Activated CD8-positive, alpha-beta T cell treated with anti-CD3 and anti-CD28 coated beads for 36 hours (primary cell): ENCODE results near the gene KLHL22. TPM values are rescaled to one million over a fixed set of nuclear protein-coding genes. Genes with fewer than 3 reads are reported as not detected.

Source experiments
- ATAC-seq: fragments of 200-7000 bp; cut with Tn5 transposase; one replicate; pipeline ENCODE4 v1.10.0; 2021; ENCODE audit warnings: mild to moderate bottlenecking, moderate library complexity
- CTCF ChIA-PET: fragments of 350-600 bp; sonication (Branson Sonifier 250); formaldehyde crosslinking; loops from one replicate; lab custom pipeline; 2021; ENCODE audit warnings: antibody characterized with exemption; lab: Charles Lee
- POLR2A ChIA-PET: fragments of 350-600 bp; sonication (Branson Sonifier 250); formaldehyde crosslinking; loops from one replicate; lab custom pipeline; 2021; ENCODE audit warnings: antibody characterized with exemption; lab: Charles Lee
- DNase-seq: peaks from one replicate; pipeline ENCODE4 v3.0.0-alpha.2; 2020
- H3K27ac Mint-ChIP-seq: one replicate; pipeline ENCODE4 v1.8.0; 2021; ENCODE audit warnings: mild to moderate bottlenecking, mixed read lengths
- H3K27me3 Mint-ChIP-seq: one replicate; pipeline ENCODE4 v1.8.0; 2021; ENCODE audit warnings: mixed read lengths
- H3K36me3 Mint-ChIP-seq: one replicate; pipeline ENCODE4 v1.8.0; 2021; ENCODE audit warnings: low read depth, mixed read lengths
- H3K4me1 Mint-ChIP-seq: one replicate; pipeline ENCODE4 v1.8.0; 2021; ENCODE audit warnings: low read depth, mixed read lengths
- H3K4me3 Mint-ChIP-seq: one replicate; pipeline ENCODE4 v1.8.0; 2021; ENCODE audit warnings: mild to moderate bottlenecking, moderate library complexity, mixed read lengths
- H3K9me3 Mint-ChIP-seq: one replicate; pipeline ENCODE4 v1.8.0; 2021; ENCODE audit warnings: mixed read lengths
- intact Hi-C: fragments of 100-400 bp; cut with micrococcal nuclease; formaldehyde crosslinking; loops from one replicate; pipeline ENCODE4 v1.10.0; 2022
- total RNA-seq, 2 experiments: library from RNA; stranded (reverse); gene quantifications; one replicate each; pipeline ENCODE4 v1.2.3, GENCODE V29; 2021
- TF ChIP-seq, protein P1 (sequence below): fragments of 200-600 bp; IDR thresholded peaks from one replicate; pipeline ENCODE4 v1.8.0; 2022; ENCODE audit warnings: antibody characterized with exemption, mild to moderate bottlenecking

Gene KLHL22
- total RNA-seq, 2 experiments from 2014 or later, result 16.3 to 17.9 TPM

DNA sequence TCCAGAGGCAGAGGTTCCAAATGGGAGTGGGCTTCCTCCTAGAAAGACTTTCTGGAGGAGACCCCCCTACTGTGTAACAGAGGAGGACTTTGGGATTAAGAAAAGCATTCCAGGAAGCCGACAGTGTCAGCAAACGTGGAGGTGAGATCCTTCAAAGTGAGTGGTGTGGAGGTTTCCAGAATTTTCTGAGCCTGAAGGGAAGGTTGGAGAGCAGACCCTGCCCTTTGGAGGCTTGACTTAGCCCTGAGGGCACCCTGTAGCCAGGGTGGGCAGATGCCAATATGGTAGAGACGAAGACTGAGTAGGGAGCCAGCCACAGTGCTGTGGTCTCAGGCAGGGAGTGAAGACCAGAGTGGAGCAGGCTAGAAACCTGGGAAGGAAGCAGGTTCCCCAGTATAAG lies 1.8 kb upstream of the KLHL22 start:
- Mint-ChIP-seq H3K27ac (no peak overlapping the region), H3K9me3 (no peaks in the 10 kb centered on the region), H3K36me3 (no peaks in the 10 kb centered on the region), H3K27me3 (no peaks in the 10 kb centered on the region), H3K4me3 (no peak overlapping the region), H3K4me1 (peaks cover 21% of the 10 kb centered on the region)
- DNase-seq, result no peak
- CTCF ChIA-PET, result interaction anchor here (1.3 kb wide), 1 partner anchor 79 kb away, joined by 10 read pairs; no protein-coding TSS in a partner anchor
- intact Hi-C loops, result loop anchor here (10.0 kb wide), 1 partner anchor 63 kb away; the partner anchor contains the start of gene SCARF2
- TF ChIP-seq, protein P1, sequence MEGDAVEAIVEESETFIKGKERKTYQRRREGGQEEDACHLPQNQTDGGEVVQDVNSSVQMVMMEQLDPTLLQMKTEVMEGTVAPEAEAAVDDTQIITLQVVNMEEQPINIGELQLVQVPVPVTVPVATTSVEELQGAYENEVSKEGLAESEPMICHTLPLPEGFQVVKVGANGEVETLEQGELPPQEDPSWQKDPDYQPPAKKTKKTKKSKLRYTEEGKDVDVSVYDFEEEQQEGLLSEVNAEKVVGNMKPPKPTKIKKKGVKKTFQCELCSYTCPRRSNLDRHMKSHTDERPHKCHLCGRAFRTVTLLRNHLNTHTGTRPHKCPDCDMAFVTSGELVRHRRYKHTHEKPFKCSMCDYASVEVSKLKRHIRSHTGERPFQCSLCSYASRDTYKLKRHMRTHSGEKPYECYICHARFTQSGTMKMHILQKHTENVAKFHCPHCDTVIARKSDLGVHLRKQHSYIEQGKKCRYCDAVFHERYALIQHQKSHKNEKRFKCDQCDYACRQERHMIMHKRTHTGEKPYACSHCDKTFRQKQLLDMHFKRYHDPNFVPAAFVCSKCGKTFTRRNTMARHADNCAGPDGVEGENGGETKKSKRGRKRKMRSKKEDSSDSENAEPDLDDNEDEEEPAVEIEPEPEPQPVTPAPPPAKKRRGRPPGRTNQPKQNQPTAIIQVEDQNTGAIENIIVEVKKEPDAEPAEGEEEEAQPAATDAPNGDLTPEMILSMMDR, result no peak
- no peak for ATAC-seq
- POLR2A ChIA-PET, result no interaction called here

DNA sequence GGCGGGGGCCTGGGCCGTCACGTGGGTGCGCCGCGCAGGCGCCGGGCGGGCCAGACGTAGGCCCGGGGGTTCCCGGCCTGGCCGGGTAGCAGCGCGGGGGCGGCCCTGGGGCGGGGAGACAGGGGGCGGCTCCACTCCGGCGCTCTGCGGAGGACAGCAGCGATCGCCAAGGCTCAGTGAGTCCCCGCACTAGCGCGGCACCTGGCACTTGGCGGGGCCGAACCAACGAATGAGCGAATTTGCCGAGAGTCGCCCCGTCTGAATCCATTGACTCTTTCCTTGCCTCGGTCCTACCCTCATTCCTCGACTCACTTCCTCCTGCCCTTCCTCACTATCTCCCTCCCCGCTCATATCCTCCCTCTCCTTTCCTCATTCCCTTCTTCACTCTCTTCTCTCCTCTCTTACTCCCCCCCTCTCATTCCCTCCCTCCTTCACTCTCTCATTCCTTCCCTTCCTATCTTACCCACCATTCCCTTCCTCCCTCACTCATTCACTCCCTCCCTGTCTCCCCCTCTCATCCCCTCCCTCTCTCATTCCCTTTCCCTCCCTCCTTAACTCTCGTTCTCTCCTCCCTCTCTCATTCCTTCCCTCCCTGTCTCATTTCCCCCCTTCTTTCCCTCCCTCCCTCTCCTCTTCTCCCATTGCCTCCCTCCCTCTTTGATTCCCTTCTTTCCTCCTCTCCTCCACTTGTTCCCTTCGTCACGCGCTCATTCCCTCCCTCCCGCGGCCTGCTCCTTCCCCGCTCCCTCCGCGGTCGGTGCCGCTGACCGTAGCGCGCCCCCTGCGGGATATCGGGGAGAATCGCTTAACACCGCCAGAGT lies 476 bp upstream of the KLHL22 start:
- Mint-ChIP-seq H3K4me1 (peaks cover 34% of the 10 kb centered on the region), H3K27ac (peak overlapping the region; percentile 84), H3K4me3 (peak overlapping the region; percentile 88), H3K9me3 (no peaks in the 10 kb centered on the region), H3K36me3 (no peaks in the 10 kb centered on the region), H3K27me3 (no peaks in the 10 kb centered on the region)
- TF ChIP-seq, protein P1, result peak; percentile 95
- intact Hi-C loops, result loop anchor here (10.0 kb wide), 1 partner anchor 61 kb away; the partner anchor contains the start of gene SCARF2
- ChIA-PET POLR2A (interaction anchor here (2.3 kb wide), 1 partner anchor 11 kb away, joined by 8 read pairs; the partner anchor contains the start of gene MED15), CTCF (interaction anchor here (1.1 to 3.3 kb wide), 3 partner anchors 40 to 77 kb away, joined by 4 to 14 read pairs (median 10); no protein-coding TSS in a partner anchor)
- ATAC-seq (peak; percentile 98), DNase-seq (peak; percentile 94)

- DNase-seq (no peak), ATAC-seq (no peak)
- ChIA-PET POLR2A (interaction anchor here (1.1 to 2.4 kb wide), 3 partner anchors 17 to 57 kb away, joined by 3 to 9 read pairs (median 5); partner anchors contain the start of gene MED15), CTCF (no interaction called here)
- intact Hi-C loops, result loop anchor here (10.0 kb wide), 1 partner anchor 57 kb away; the partner anchor contains the start of gene SCARF2
- Mint-ChIP-seq H3K4me1 (peaks cover 52% of the 10 kb centered on the region), H3K9me3 (no peaks in the 10 kb centered on the region), H3K27ac (no peak overlapping the region), H3K27me3 (no peaks in the 10 kb centered on the region), H3K36me3 (peaks cover 2% of the 10 kb centered on the region), H3K4me3 (no peak overlapping the region)
- TF ChIP-seq, protein P1, result no peak
Measured at GRCh38 chr22:20491346-20491745, 4.2 kb downstream of the KLHL22 start.

- no peak for ATAC-seq
- DNase-seq, result no peak
- Mint-ChIP-seq H3K4me3 (no peak overlapping the region), H3K36me3 (peaks cover 5% of the 10 kb centered on the region), H3K9me3 (no peaks in the 10 kb centered on the region), H3K27me3 (no peaks in the 10 kb centered on the region), H3K27ac (no peak overlapping the region), H3K4me1 (peaks cover 54% of the 10 kb centered on the region)
- TF ChIP-seq, protein P1, result no peak
- intact Hi-C loops, result loop anchor here (10.0 kb wide), 1 partner anchor 56 kb away; the partner anchor contains the start of gene SCARF2
- ChIA-PET POLR2A (interaction anchor here (1.1 to 2.4 kb wide), 3 partner anchors 17 to 57 kb away, joined by 3 to 9 read pairs (median 5); partner anchors contain the start of gene MED15), CTCF (no interaction called here)
Measured at GRCh38 chr22:20490941-20491307, 4.7 kb downstream of the KLHL22 start.
